ENCODE measurements around the gene PRKAR1B.
"Not testable (repeated sequence)": the region's sequence is repeated elsewhere in the genome, so short reads cannot be mapped to it uniquely, and the experiment has no call there.

The PRKAR1B gene

DNA sequence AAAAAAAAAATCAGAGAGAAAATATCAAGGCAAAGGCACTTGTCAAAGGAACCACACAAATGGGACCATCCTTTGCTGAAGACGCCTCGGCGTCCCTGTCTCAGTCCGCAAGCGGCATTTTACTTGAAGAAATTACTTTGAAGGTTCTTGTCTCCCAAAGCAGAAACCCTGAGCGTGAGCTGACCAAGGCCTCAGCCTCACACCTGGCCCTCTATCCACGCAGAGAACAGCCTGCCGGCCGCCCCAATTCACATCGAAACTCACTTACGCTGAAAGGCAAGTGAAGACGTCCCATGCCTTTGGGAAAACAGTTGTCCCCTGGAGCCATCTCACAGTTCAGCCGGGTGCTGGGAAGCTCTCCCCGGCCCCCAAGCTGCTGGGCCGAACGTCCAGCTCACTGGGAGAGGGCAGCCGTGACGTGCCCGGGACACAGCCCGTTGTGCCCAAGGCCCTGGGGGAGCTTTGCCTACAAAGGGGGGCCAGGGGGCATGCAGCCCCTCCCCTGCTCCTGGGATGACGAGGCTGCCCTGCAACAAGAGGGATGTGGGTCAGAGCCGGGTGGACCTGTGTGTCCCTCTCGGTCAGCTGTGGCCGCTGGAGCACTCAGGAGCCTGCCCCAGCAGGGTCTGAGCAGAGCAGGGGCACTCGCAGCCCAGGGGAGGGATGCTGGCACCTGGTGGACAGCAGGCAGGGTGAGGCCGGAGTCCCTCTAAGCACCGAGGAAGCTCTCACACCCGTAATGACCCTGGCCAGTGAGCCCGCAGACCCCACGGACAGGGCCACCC lies 157.8 kb downstream of the PRKAR1B start:
- DNase-seq, result no peak

DNA sequence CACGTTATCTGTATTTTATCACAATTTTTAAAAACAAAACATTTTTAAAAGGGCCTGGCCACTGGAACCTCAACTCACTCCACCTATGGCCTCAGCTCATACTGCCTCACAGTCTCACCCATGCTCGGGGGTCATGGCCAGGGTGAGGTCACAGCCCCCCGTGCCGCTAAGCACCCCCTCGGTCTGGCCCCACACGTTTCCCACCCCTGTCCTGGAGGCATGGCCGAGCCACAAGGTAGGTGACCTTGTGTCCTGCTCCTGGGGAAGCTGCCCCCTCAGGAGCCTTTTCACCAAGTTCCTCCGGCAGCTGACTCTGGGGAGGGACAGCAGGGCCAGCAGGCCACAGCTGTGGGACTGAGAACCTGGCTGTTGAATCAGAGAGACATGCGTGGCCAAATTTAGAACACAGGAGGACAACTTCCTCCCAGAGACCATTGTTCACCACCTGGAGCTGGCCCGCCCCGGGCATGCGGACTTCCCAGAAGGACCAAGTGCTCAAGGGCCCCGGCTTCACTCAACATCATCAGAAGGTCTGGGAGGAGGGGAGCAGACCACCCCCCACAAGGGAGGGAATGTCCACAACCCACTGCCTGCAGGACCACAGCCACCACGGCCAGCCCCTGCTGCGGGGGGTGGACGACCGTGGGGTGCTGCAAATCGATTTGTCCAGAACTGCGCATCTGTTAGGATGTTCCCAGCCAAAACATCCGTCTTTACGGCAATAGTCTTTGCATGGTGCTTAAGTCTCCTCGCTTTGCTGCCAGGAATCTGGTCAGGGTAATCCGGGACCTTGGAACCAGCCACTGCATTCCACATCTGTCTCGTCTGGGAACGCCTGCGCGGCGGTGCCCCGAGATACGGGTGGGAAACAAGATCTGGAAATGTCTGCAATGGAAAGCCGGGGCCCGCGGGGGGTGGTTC lies 158.8 kb downstream of the PRKAR1B start:
- no peak for DNase-seq

DNA sequence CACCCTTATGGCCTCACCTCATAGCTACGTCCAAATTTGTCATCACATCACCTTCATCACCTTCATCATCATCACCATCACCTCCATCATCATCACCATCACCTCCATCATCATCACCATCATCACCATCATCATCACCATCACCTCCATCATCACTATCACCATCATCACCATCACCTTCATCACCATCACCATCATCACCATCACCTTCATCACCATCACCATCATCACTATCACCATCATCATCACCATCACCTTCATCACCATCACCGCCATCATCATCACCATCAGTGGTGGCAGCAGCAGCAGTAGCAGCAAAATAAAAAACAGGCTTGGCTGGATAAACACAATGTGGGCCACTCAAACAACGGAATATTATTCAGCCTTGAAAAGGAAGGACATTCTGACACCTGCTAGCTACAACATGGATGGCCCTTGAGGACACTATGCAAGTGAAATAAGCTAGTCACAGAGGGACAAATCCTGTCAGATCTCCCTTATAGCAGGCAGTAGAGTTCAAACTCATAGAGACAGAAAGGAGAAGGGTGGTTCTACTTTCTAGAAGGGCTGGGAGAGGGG lies 159.7 kb downstream of the PRKAR1B start:
- DNase-seq, result no peak

DNA sequence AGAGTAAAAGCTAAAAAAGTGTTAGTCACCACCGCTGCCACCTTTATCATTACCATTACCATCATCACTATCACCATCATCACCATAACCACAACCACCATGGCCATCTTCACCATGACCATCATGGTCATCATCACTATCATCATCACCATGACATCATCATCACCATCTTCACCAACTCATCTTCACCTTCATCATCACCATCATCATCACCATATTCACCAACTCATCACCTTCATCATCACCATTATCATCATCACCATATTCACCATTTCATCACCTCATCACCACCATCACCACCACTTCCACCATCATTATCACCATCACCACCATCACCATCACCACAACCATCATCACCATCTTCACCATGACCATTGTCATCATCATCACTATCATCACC lies 161.0 kb downstream of the PRKAR1B start:
- DNase-seq, result no peak

DNA sequence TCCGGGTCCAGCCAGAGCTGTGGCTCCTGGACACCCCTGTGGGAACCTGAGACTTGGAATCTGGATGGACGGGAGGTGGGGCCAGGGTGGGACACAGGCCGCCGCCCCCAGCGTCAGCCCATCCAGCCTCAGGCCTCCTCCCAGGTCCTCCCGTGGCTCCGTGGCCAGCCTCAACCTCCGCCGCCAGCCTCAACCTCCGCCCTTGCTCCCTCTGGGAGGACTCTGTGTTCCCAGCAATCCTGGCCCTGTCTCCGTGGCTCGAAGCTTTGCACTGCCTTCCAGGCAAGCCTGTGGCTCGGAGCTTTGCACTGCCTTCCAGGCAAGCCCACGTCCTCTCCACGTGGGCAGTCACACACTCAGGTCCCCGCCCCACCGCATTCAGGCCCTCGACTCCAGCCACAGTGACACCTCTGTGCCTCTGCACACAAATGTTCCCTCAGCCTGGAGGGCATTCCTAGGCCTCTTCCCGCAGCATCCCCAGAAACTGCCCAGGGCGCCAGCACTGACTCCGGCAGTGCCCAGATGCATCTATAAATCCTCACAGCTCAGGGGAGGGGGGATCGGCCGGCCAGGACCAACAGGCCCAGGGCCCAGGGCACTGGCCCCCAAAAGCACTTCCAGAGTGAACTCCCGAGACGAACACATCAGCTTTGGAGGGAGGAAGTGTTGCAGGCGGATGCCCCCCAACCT lies 162.8 kb downstream of the PRKAR1B start:
- DNase-seq, result no peak

DNA sequence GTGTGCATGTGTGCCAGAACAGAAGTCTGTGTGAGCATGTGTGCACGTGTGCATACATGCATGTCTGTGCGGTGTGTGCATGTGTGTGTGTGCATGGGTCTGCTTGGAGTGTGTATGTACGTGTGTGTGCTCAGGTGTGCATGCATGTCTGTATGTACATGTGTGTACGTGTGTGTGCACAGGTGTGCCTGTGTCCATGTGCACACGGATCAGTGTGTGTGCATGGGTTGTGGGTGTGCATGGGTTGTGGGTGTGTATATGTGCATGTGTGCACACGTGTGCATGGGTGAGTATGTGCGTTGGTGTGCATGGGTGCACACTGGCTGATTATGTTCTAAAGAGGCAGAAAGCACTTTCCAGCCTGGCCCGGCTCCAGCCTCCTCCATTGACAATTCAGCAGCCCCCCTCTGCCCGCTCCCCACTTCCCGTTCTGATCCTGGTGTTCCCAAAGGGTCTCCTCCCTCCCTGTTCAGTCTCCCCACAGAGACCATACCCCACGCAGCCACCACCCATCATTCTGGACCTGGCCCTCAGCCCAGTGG lies 163.4 kb downstream of the PRKAR1B start:
- no peak for DNase-seq

DNA sequence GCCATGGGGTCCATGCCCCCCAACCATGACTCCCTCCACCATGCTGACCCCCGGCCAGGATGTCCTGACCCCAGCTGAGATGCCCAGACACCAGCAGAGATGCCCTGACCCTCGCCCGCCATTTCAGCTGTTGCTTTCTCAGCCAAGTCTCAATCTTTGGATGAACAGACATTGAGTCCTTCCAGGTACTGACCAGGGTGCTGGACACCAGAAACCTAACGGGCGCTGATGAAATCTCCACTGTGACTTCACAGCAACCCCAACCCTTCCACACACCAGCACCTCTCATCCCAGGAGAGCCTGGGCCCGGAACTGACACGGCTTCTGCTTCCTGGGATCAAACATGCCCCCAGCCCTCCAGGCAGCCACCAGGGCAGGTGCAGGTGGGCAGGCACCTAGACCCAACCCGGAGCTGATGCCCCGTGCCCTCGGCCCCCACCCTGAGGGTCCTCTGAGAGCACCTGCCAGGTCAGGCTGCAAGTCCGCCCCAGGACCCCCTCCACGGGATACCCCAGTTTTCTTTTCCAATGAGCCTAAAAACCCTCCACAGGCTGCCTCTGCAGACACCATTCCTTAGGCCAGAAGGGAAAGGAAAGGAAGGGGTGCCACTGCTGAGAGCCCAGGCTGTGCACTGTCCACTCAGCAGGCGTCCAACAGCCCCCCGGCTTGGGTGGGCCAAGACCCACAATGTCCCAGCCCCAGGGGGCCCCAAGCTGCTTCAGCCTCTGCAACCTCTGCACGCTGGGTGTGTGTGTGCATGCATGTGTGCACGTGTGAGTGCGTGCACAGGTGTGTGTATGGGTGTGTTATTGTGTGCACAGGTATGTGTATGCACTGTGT lies 164.1 kb downstream of the PRKAR1B start:
- no peak for DNase-seq

DNA sequence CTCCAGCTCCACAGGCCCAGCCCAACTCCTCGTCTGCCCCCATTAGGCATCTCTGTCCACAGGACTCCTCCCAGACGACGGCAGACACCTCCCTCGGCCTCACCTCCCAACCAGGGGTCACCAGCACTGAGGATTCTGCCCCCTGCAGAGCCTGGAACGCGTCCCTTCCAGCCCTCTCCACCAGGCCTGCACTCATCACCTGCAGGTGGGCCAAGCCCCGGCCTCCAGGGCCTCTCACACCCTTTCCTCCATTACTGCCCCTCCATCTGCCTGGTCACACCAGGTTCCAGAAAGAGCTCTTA lies 164.8 kb downstream of the PRKAR1B start:
- no peak for DNase-seq

DNA sequence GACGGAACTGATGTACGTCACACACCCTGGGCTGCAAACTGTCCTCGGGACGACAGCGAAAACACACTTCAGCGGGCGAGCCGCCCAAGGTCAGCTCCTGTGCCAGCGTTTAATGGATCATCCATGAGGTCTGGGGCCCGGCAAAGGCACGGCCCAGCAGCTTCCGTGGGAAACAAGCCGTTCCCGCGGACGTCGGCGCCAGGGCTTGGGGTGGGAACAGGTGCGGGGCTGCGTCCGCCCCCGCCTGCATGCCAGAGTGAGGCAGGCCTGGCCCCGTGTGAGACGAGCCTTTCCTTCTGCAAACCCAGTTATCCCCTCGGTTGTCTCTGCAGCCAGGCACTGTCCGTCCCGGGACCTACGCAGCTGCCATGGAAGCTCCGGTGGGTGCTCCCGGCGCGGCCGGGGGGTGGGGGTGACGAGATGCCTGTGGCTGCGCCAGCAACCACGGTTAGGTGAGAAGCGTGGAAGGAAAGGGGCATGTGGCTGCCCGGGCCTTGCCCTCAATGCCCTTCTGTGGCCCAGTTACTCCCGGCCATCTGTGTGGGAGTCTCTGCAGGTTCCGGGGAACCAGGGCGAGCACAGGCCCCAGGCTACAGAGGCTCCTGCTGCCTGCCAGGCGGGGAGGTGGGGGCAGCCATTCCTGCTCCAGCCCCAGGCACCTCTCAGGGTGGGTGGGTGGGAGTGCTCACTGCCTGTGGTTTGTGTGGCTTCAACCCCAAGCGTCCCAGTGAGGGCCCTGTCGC lies 165.3 kb downstream of the PRKAR1B start:
- DNase-seq, result no peak

DNA sequence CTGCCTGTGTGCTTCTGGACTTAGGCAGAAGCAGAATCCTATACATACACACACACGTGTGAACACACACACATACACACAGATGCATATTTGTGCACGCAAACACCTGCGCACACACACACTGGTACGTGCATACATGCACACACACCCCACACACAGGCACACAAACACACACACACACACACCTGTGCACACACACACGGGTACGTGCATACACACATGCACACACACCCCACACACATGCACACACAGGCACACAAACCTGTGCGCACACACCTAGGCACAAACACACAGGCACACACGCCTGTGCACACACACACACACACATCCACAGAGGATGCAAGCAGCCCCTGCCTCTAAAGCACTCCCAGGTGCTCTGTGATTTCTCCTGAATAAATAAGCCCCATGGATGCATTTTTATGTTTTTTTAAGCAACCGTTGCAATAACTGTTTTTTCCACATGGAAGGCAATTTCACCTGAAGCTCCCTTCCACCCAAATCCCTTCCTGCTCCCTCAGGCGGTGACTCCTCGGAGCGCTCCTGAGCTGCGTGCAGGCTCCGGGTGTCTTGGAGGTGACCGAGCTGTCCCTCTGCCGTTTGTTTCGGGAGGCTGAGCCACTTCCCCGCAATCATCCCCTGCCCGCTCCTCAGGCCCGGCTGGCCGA lies 166.0 kb downstream of the PRKAR1B start:
- DNase-seq, result no peak

DNA sequence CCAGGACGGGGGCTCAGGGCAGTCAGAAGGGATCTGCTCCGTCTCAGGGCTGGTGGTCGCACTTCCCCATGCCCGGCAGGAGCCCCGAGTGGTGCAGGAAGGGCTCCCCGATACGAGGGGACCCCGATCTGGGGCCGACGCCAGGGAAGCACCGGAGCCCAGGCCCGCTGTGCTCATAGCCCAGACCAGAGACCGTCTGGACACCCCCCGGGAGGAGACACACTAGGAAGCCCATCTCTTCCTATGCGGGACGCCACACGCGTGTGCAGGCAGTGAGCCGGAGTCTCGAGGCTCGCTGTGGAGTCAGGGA lies 167.7 kb downstream of the PRKAR1B start:
- DNase-seq, result no peak

DNA sequence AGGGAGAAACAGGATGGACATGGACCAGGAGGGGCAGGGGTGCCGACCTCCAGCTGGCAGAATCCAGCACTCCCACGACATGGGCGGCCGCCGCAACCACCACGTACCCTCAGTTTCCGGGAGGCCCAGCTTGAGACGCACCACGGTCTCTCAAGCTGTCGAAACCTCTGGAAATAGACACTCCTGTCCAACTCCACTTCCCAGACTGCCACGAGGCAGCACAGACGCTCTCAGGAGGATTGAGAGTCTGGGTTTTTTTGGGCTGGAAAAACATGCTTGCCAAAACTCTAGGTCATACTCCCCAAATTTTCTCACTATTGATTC lies 169.6 kb downstream of the PRKAR1B start:
- no peak for DNase-seq

DNA sequence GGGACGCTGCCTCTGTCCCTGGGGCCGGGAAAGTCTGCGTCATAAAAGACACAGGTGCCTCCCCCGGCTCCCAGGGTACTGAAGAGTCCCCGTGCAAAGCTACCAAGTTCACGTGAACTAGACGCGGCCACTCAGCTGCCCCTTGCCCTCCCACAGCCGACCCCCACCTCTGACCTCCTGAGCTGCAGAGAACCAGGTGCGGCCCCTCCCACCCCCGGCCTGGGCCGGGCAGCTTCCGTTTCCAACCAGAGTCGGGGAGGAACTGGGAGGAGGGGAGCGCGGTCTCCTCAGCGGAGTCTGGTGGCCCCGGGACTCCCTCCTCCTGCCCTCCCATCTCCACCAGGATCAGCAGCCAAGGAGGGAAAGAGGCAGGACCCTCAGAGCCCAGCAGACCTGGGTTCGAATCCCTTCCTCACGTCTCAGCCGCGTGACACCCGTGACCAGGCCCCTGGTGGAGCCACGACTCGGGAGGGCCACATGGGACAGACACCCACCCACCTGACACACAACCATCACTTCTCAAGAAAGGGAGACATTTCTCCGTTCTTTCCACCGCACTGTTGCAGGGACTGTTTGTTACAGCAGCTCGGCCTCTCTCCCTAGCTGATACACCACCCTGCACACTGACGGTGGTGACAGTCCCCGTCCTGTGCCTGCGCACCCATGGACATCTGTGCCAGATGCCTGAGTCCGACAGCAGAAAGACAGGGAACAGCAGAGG lies 170.1 kb downstream of the PRKAR1B start:
- no peak for DNase-seq

DNA sequence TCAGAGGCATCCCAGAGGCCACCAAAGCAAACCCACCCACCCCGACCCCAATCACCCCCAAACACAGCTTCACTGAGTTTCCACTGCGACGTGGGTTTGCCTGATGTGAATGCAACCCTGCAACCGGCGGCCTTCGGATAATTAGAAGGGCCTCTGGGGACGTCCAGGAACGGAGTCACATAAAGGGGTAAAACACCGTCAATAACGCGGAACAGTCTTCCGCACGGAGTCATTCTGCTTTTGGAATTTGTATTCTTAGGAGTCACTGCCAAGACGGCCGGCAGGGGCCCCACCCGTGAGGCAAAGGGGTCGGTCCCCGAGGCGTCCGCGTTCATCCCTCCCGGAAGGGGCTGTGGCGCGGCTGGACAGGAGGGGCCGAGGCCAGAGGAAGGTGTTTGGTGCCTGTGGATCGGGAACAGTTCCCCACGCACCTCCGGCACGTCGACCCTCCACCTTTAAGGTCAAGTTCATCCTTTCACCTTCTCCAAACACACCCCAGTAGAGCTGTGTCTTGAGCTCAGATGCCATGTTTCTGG lies 170.7 kb downstream of the PRKAR1B start:
- no peak for DNase-seq

DNA sequence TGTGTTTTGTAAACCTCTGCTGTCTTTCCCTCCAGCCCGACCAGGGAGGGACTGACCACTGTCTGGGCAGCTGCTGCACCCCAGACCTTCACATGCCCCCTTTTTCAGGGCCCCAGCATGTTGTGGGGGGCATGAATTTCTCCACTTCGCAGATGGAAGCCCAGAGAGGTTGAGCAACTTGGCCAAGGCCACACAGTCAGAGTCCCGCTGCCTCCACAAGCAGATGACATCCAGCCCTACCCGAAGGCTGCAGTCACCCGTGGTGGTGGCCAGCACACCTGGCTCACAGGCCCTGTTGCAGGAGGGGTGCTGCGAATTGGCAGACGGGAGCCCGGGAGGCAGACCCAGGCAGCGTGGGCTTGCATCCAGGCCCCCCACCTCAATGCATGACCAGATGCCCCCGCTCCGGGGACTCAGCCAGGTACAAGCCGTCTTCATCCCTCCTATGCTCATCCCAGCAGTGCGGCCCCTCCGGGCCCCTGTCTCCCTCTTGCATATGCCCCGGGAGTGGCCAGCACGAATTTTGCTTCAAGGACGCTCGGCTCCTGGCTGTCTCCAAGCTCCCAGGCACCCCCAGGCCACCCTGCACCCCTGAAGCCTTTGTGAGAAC lies 171.4 kb downstream of the PRKAR1B start:
- no peak for DNase-seq

DNA sequence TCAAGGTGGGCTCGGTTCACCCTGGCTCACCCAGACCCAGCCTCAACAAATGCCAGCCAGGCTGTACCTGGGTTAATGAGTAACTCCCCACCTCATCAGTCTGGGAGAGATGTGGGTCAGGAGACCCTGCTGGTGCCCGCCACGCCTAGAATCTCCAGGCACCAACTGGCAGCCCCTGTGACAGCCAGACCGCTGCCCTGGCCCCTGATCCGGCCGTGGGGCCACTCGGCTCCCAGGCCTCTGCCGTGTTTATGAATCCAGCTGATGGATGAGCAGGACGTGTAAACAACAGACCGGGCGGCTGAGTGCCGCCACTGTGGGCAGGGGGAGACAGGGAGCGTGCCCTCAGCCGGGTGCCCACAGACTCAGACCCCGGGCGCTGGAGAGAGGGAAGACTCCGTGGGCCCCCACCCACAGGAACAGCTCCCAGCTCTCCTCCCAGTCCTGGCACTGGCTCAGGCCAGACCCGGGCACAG lies 173.4 kb downstream of the PRKAR1B start:
- DNase-seq, result no peak

DNA sequence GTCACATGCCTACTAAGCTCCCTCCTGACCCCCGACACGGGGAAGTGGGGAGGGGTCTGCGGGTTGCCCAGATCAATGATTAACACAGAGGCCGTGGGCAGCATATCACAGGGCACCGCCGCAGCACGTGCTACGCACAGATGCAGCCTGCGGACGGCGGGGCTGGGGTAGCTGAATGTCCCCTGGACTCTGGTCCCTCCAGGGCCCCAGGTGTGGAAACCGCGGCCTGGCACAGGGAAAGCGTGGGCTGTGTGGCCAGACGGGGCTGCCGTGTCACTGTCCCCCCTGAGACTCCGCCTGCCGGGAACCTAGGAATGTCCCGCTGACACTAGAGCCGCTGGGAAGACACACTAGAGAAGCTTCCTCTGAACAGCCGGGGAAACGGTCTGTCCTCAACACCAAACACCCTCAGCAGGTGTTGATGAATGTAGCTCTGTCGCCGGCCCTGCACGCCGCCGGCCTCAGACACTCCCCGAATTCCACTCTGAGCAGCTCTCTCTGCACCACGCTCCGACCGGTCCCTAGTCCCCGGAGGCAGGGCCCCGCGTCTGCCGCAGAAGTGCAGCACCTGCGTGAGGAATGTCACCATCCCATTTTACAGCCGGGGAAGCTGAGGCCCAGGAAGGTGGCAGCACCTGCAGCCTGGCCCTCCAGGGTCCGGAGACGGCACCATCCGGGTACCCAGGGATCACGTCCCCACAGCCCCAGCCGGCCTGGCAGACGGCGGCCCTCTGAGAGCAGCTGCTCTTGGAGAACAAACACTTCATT lies 174.0 kb downstream of the PRKAR1B start:
- no peak for DNase-seq

DNA sequence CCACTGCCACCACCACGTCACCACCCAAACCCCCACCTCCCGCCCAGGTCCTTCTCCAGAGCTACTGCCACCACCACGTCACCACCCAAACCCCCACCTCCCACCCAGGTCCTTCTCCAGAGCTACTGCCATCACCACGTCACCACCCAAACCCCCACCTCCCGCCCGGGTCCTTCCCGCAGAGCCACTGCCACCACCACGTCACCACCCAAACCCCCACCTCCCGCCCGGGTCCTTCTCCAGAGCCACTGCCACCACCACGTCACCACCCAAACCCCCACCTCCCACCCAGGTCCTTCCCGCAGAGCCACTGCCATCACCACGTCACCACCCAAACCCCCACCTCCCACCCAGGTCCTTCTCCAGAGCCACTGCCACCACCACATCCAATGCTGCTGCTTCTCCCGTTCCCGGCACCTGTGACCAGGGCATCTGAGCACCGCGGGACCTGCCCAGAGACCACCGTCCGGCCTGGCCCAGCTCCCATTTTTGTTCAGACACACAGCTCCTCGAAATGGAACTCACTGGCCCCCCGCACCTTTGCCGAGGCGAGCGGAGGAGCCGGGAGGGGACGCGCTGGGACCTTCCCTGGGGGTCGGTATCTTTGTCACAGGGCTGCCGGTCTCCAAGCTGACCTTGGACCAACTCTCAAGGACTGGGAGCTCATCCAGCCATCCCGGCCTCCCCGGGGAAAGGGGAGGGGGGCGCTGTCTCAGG lies 174.8 kb downstream of the PRKAR1B start:
- not testable (repeated sequence) for DNase-seq
